GM21825 (cell line): ENCODE measurements around the gene HSF4.
"Not testable (repeated sequence)": the region's sequence is repeated elsewhere in the genome, so short reads cannot be mapped to it uniquely, and the experiment has no call there.

ENCODE experiments used
- ATAC-seq: cut with Tn5 transposase; IDR thresholded peaks from one replicate; pipeline ENCODE4 v1.9.1; 2021; ENCODE audit warnings: mild to moderate bottlenecking, moderate library complexity; ENCODE audit not compliant: unreplicated experiment

HSF4 gene

GRCh38 chr16:67164599-67165061 is at the start of gene HSF4:
Gene HSF4, plus strand, starts transcription at chr16:67164745. Its CDS starts 67 bp downstream, at chr16:67164812.
- no peak for ATAC-seq

GRCh38 chr16:67114793-67115192 is 49.8 kb upstream of the HSF4 start:
- ATAC-seq = no peak

GRCh38 chr16:67115639-67116038 is 48.9 kb upstream of the HSF4 start:
- ATAC-seq = no peak

GRCh38 chr16:67116388-67117311 is 47.9 kb upstream of the HSF4 start:
- ATAC-seq = no peak

- ATAC-seq = no peak
Measured at GRCh38 chr16:67117716-67118115, 46.8 kb upstream of the HSF4 start.

- no peak for ATAC-seq
Measured at GRCh38 chr16:67120025-67120424, 44.5 kb upstream of the HSF4 start.

- not testable (repeated sequence) for ATAC-seq
Measured at GRCh38 chr16:67122799-67123198, 41.7 kb upstream of the HSF4 start.

GRCh38 chr16:67128417-67128816 is 36.1 kb upstream of the HSF4 start:
- no peak for ATAC-seq

GRCh38 chr16:67128887-67129286 is 35.7 kb upstream of the HSF4 start:
- ATAC-seq = no peak

GRCh38 chr16:67129422-67129821 is 35.1 kb upstream of the HSF4 start:
- ATAC-seq = no peak

GRCh38 chr16:67137605-67138004 is 26.9 kb upstream of the HSF4 start:
- ATAC-seq = no peak

- no peak for ATAC-seq
Measured at GRCh38 chr16:67141391-67141790, 23.2 kb upstream of the HSF4 start.

- no peak for ATAC-seq
Measured at GRCh38 chr16:67142342-67142741, 22.2 kb upstream of the HSF4 start.

GRCh38 chr16:67144943-67145342 is 19.6 kb upstream of the HSF4 start:
- ATAC-seq = no peak

GRCh38 chr16:67145746-67146145 is 18.8 kb upstream of the HSF4 start:
- no peak for ATAC-seq

GRCh38 chr16:67146523-67147357 is 17.8 kb upstream of the HSF4 start:
- ATAC-seq = no peak

- ATAC-seq = no peak
Measured at GRCh38 chr16:67147437-67148140, 17.0 kb upstream of the HSF4 start.

GRCh38 chr16:67148221-67148620 is 16.3 kb upstream of the HSF4 start:
- no peak for ATAC-seq

GRCh38 chr16:67148656-67149275 is 15.8 kb upstream of the HSF4 start:
- ATAC-seq = no peak

- ATAC-seq = no peak
Measured at GRCh38 chr16:67149276-67150046, 15.1 kb upstream of the HSF4 start.
